ENCODE data around the gene PRRG2.

Gene PRRG2

GRCh38 chr19:49558591-49558990, 22.5 kb upstream of the PRRG2 start:
- peaks cover 48% of the 10 kb centered on the region for H3K36me3 ChIP-seq (ENCODE audit: control insufficient read depth, insufficient read depth, low read length)
- no peak overlapping the region for H3K9ac ChIP-seq (ENCODE audit: low read length)
- H3K4me1 ChIP-seq (ENCODE audit: control insufficient read depth, insufficient read depth, low read length): peaks cover 25% of the 10 kb centered on the region; the same call in 1 of the 2 replicates

GRCh38 chr19:49559443-49559842, 21.7 kb upstream of the PRRG2 start:
- H3K36me3 ChIP-seq (ENCODE audit: control insufficient read depth, insufficient read depth, low read length): peaks cover 45% of the 10 kb centered on the region
- no peaks in the 10 kb centered on the region for H3K27me3 ChIP-seq (ENCODE audit: control insufficient read depth, insufficient read depth, low read length)
- no peak overlapping the region for H3K4me3 ChIP-seq (ENCODE audit: low read depth, low read length)
- H3K4me1 ChIP-seq (ENCODE audit: control insufficient read depth, insufficient read depth, low read length): peaks cover 25% of the 10 kb centered on the region; the same call in 1 of the 2 replicates
- H3K27ac ChIP-seq (ENCODE audit: low read depth, low read length): no peak overlapping the region
- no peak overlapping the region for H3K9ac ChIP-seq (ENCODE audit: low read length)
- no peaks in the 10 kb centered on the region for H3K9me3 ChIP-seq (ENCODE audit: control insufficient read depth, insufficient read depth, low read depth, low read length)

More at GRCh38 chr19:49558591-49558990, 22.5 kb upstream of the PRRG2 start:
- Histone ChIP-seq H3K27ac (ENCODE audit: low read depth, low read length) (no peak overlapping the region), H3K9me3 (ENCODE audit: control insufficient read depth, insufficient read depth, low read depth, low read length) (no peaks in the 10 kb centered on the region), H3K4me3 (ENCODE audit: low read depth, low read length) (no peak overlapping the region), H3K27me3 (ENCODE audit: control insufficient read depth, insufficient read depth, low read length) (no peaks in the 10 kb centered on the region)

DNA sequence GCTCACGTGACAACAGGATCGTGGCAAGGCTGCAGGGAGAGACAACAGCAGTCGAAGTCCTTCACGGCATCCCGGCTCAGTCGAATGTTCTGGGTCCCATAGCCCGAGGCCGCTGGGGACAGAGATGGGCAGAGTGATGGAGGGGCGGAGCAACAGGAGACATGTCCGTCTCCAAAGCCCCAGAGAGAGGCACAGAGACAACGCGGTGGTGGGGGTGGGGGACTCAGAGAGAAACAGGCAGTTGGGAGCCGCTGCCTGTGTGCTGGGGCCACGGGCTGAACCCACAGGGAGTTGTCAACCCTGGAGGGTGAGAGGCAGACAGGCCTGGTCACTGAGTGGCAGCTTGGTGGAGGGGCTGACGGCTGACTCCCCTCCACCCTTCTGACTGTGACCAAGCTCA, 21.2 kb upstream of the PRRG2 start:
- Histone ChIP-seq H3K36me3 (ENCODE audit: control insufficient read depth, insufficient read depth, low read length) (peaks cover 45% of the 10 kb centered on the region), H3K9ac (ENCODE audit: low read length) (no peak overlapping the region), H3K27ac (ENCODE audit: low read depth, low read length) (no peak overlapping the region), H3K27me3 (ENCODE audit: control insufficient read depth, insufficient read depth, low read length) (no peaks in the 10 kb centered on the region), H3K4me3 (ENCODE audit: low read depth, low read length) (no peak overlapping the region), H3K4me1 (ENCODE audit: control insufficient read depth, insufficient read depth, low read length) (peaks cover 25% of the 10 kb centered on the region; the same call in 1 of the 2 replicates), H3K9me3 (ENCODE audit: control insufficient read depth, insufficient read depth, low read depth, low read length) (no peaks in the 10 kb centered on the region)

DNA sequence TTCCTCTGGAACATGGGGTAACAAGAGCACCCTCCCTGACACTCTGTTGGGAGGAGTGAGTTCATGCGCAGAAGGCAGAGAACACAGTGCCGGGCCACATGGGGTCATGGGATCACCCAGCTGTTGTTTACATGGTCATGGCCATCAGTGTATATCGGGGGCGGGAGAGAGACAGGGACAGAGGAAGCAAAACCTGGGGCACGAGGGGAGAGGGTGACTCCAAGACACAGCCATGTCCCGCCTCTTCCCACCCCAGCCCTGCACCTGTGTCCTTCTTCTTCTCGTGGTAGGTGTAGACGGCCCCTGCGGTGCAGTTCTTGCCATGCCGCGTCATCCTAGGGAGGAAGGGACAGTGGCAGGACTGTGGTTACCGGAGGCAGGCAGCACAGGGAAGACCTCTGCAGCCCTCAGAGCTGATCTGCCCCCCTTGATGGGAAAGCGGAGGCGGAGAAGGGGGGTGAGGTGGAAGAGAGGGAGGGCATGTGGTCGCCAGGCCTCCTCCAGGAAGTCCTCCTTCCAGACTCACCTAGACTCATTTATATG, 20.7 kb upstream of the PRRG2 start:
- peaks cover 40% of the 10 kb centered on the region for H3K36me3 ChIP-seq (ENCODE audit: control insufficient read depth, insufficient read depth, low read length)
- H3K4me1 ChIP-seq (ENCODE audit: control insufficient read depth, insufficient read depth, low read length): peaks cover 25% of the 10 kb centered on the region; the same call in 1 of the 2 replicates
- no peak overlapping the region for H3K9ac ChIP-seq (ENCODE audit: low read length)
- no peaks in the 10 kb centered on the region for H3K9me3 ChIP-seq (ENCODE audit: control insufficient read depth, insufficient read depth, low read depth, low read length)
- H3K4me3 ChIP-seq (ENCODE audit: low read depth, low read length): no peak overlapping the region
- no peak overlapping the region for H3K27ac ChIP-seq (ENCODE audit: low read depth, low read length)
- no peaks in the 10 kb centered on the region for H3K27me3 ChIP-seq (ENCODE audit: control insufficient read depth, insufficient read depth, low read length)

DNA sequence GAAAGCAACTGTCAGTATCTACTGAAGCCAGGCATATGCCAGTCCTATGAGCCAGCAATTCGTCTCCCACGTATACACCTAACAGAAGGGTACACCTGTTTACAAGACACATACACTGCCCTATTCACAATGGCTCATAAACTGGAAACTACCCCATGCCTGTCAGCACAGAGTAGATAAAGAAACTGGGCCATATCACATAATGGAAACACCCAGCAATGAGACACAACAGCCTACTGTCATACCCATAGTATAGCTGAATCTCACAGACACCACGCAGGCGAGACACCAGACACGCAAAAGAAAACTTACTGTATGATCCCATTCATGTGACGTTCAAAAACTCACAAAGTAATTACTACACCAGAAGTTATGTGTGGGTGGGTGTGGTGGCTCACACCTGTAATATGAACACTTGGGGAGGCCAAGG, 16.5 kb upstream of the PRRG2 start:
- no peak overlapping the region for H3K27ac ChIP-seq (ENCODE audit: low read depth, low read length)

DNA sequence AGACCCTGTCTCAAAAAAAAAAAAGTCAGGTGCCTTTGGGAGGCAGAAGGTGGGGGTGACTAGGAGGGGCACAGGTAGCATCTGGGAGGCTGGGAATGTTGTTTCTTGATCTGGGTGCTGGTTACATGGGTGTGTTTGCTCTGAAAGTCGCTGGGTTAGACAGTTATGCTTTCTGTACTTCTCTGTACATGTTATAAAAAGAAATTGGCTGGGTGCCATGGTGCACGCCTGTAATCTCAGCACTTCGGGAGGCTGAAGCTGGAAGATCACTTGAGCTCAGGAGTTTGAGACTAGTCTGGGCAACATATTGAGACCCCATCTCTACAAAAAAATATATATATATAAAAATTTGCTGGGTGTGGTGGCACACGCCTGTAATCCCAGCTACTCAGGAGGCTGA, 15.9 kb upstream of the PRRG2 start:
- Histone ChIP-seq H3K27ac (ENCODE audit: low read depth, low read length) (no peak overlapping the region), H3K27me3 (ENCODE audit: control insufficient read depth, insufficient read depth, low read length) (no peaks in the 10 kb centered on the region), H3K4me3 (ENCODE audit: low read depth, low read length) (no peak overlapping the region)

More for the DNA sequence above, 16.5 kb upstream of the PRRG2 start:
- Histone ChIP-seq H3K4me1 (ENCODE audit: control insufficient read depth, insufficient read depth, low read length) (peaks cover 13% of the 10 kb centered on the region; the same call in 1 of the 2 replicates), H3K27me3 (ENCODE audit: control insufficient read depth, insufficient read depth, low read length) (no peaks in the 10 kb centered on the region), H3K9me3 (ENCODE audit: control insufficient read depth, insufficient read depth, low read depth, low read length) (no peaks in the 10 kb centered on the region), H3K36me3 (ENCODE audit: control insufficient read depth, insufficient read depth, low read length) (peaks cover 14% of the 10 kb centered on the region), H3K9ac (ENCODE audit: low read length) (no peak overlapping the region), H3K4me3 (ENCODE audit: low read depth, low read length) (no peak overlapping the region)

DNA sequence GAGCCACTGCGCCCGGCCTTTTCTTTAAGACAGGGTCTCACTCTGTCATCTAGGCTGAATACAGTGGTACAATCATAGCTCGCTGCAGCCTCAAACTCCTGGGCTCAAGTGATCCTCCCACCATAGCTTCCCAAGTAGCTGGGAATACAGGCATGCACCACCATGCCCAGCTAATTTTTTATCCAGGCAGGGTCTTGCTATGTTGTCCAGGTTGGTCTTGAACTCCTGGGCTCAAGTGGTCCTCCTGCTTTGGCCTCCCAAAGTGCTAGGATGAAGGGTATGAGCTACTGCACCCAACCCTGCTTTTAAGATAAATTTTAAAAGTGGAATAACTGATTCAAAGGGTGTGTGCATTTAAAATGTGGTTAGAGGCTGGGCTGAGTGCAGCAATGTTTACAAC, 14.8 kb upstream of the PRRG2 start:
- H3K4me1 ChIP-seq (ENCODE audit: control insufficient read depth, insufficient read depth, low read length): peaks cover 7% of the 10 kb centered on the region
- no peak overlapping the region for H3K9ac ChIP-seq (ENCODE audit: low read length)
- no peaks in the 10 kb centered on the region for H3K27me3 ChIP-seq (ENCODE audit: control insufficient read depth, insufficient read depth, low read length)
- H3K27ac ChIP-seq (ENCODE audit: low read depth, low read length): no peak overlapping the region
- H3K9me3 ChIP-seq (ENCODE audit: control insufficient read depth, insufficient read depth, low read depth, low read length): no peaks in the 10 kb centered on the region
- no peak overlapping the region for H3K4me3 ChIP-seq (ENCODE audit: low read depth, low read length)
- peaks cover 6% of the 10 kb centered on the region; the same call in 1 of the 2 replicates for H3K36me3 ChIP-seq (ENCODE audit: control insufficient read depth, insufficient read depth, low read length)

More for the DNA sequence above, 15.9 kb upstream of the PRRG2 start:
- Histone ChIP-seq H3K9me3 (ENCODE audit: control insufficient read depth, insufficient read depth, low read depth, low read length) (no peaks in the 10 kb centered on the region), H3K36me3 (ENCODE audit: control insufficient read depth, insufficient read depth, low read length) (peaks cover 7% of the 10 kb centered on the region), H3K4me1 (ENCODE audit: control insufficient read depth, insufficient read depth, low read length) (peaks cover 9% of the 10 kb centered on the region), H3K9ac (ENCODE audit: low read length) (no peak overlapping the region)

GRCh38 chr19:49567861-49568441, 13.2 kb upstream of the PRRG2 start:
- H3K9me3 ChIP-seq (ENCODE audit: control insufficient read depth, insufficient read depth, low read depth, low read length): no peaks in the 10 kb centered on the region
- no peak overlapping the region for H3K27ac ChIP-seq (ENCODE audit: low read depth, low read length)
- peaks cover 6% of the 10 kb centered on the region; the same call in 1 of the 2 replicates for H3K36me3 ChIP-seq (ENCODE audit: control insufficient read depth, insufficient read depth, low read length)
- peaks cover 11% of the 10 kb centered on the region for H3K4me1 ChIP-seq (ENCODE audit: control insufficient read depth, insufficient read depth, low read length)
- H3K27me3 ChIP-seq (ENCODE audit: control insufficient read depth, insufficient read depth, low read length): no peaks in the 10 kb centered on the region
- H3K9ac ChIP-seq (ENCODE audit: low read length): no peak overlapping the region
- H3K4me3 ChIP-seq (ENCODE audit: low read depth, low read length): no peak overlapping the region

DNA sequence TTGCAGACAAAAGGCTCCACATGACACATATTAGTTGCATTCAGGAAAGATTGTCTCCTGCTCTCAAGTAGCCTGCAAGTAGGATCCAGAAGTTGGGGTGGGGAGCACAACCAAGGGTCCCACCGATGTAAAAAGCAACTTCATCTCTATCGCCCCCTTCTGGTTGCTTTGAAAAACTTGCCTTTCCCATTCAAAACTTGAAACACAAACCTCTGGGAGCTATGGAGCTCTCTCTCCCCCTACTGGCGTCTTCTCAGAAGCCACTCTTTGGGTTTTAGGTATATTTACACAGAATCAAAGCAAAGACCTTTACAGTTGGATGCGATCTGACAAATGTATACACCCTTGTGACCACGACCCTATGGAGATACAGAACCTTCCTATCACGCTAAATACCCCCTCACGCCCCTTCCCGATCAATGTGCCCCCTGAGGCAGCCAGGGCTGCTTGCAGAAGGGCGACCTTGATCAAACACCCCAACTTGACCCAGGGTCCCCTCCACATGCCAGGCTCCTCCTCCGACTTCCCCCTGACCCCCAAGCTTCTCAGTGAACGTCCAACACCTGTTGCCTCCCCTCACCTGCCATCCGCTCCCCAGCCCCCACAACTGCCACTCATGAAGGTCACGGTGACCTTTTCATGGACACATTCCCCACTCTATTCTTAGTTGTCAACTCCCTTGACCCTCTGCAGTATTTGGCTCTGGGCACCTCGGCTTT, 10.8 kb upstream of the PRRG2 start:
- peaks cover 14% of the 10 kb centered on the region for H3K36me3 ChIP-seq (ENCODE audit: control insufficient read depth, insufficient read depth, low read length)
- no peak overlapping the region for H3K9ac ChIP-seq (ENCODE audit: low read length)
- no peak overlapping the region for H3K27ac ChIP-seq (ENCODE audit: low read depth, low read length)
- H3K27me3 ChIP-seq (ENCODE audit: control insufficient read depth, insufficient read depth, low read length): no peaks in the 10 kb centered on the region
- H3K9me3 ChIP-seq (ENCODE audit: control insufficient read depth, insufficient read depth, low read depth, low read length): no peaks in the 10 kb centered on the region
- no peak overlapping the region for H3K4me3 ChIP-seq (ENCODE audit: low read depth, low read length)
- peaks cover 11% of the 10 kb centered on the region for H3K4me1 ChIP-seq (ENCODE audit: control insufficient read depth, insufficient read depth, low read length)

DNA sequence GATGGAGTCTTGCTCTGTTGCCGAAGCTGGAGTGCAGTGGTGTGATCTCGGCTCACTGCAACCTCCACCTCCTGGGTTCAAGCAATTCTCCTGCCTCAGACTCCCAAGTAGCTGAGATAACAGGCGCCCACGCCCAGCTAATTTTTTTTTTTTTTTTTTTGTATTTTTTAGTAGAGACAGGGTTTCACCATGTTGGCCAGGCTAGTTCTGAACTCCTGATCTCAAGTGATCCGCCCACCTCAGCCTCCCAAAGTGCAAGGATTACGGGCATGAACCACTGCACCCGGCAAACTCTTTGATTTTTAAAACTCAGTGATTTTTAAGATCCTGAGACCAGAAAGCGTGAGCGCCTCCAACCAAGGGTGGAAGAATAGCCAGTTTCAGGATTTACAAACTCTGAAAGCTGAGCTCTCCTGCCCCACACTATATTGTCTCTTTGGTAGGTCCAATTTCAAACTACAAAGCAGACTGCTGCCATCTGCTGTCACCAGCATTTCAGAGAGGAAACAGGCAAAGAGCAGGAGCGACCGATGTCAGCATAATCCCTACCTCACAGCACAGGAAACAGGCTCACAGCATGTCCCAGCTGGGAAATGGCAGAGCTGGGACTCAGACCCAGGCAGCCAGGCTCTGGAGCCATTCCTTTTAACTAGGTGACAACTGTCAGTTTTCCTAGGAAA, 10.0 kb upstream of the PRRG2 start:
- H3K36me3 ChIP-seq (ENCODE audit: control insufficient read depth, insufficient read depth, low read length): peaks cover 20% of the 10 kb centered on the region
- H3K4me1 ChIP-seq (ENCODE audit: control insufficient read depth, insufficient read depth, low read length): peaks cover 11% of the 10 kb centered on the region
- no peak overlapping the region for H3K4me3 ChIP-seq (ENCODE audit: low read depth, low read length)
- H3K9me3 ChIP-seq (ENCODE audit: control insufficient read depth, insufficient read depth, low read depth, low read length): no peaks in the 10 kb centered on the region
- no peak overlapping the region for H3K9ac ChIP-seq (ENCODE audit: low read length)
- no peak overlapping the region for H3K27ac ChIP-seq (ENCODE audit: low read depth, low read length)
- H3K27me3 ChIP-seq (ENCODE audit: control insufficient read depth, insufficient read depth, low read length): no peaks in the 10 kb centered on the region

DNA sequence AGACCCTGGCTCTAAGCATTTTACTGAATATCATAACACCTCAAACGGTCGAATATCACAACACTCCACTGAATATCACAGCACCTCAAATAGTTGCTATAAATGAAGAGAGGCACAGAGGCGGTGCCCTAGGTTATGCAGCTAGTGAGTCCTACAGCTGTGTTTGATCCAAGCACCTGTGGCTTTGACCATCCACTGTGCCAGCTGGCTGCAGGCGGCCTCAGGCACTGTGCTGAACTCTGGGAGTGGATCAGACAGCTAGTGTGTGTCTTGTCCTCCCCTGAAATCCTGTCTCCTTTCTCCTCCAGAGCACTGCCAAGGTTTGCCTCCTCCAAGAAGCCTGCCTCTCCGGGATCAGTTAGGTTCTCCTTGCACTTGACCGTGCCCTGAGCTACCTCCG, 8.1 kb upstream of the PRRG2 start:
- H3K4me1 ChIP-seq (ENCODE audit: control insufficient read depth, insufficient read depth, low read length): peaks cover 11% of the 10 kb centered on the region
- H3K9me3 ChIP-seq (ENCODE audit: control insufficient read depth, insufficient read depth, low read depth, low read length): no peaks in the 10 kb centered on the region
- peaks cover 22% of the 10 kb centered on the region for H3K36me3 ChIP-seq (ENCODE audit: control insufficient read depth, insufficient read depth, low read length)
- no peaks in the 10 kb centered on the region for H3K27me3 ChIP-seq (ENCODE audit: control insufficient read depth, insufficient read depth, low read length)
- no peak overlapping the region for H3K4me3 ChIP-seq (ENCODE audit: low read depth, low read length)
- H3K9ac ChIP-seq (ENCODE audit: low read length): peak overlapping the region; percentile 7
- H3K27ac ChIP-seq (ENCODE audit: low read depth, low read length): no peak overlapping the region
